Thoracic aorta (tissue), 2 donors: Measurements from ENCODE around the gene PAK5. TPM values are rescaled to one million over a fixed set of nuclear protein-coding genes. Genes with fewer than 3 reads are reported as not detected.

ENCODE experiments used
- ATAC-seq: fragments of 150-250 bp; one replicate; pipeline ENCODE4 v1.8.0; 2017; ENCODE audit warnings: low read depth; ENCODE audit not compliant: insufficient number of reproducible peaks, low FRiP score
- DNase-seq: peaks from one replicate; pipeline ENCODE4 v3.0.0-alpha.2; 2020; ENCODE audit warnings: low spot score
- H3K27ac ChIP-seq, 2 donors: fragments of 200-600 bp; sonication (generic); 1 replicate in 1 of 2; 2 replicates in 1 of 2; pipeline ENCODE4 v1.5.1; 2016; ENCODE audit warnings: mild to moderate bottlenecking in 2 of 2, moderate library complexity in 2 of 2
- H3K27me3 ChIP-seq: fragments of 200-600 bp; sonication (generic); replicated peaks from 2 replicates; pipeline ENCODE4 v1.6.0; 2016; ENCODE audit warnings: mild to moderate bottlenecking; ENCODE audit not compliant: insufficient read depth
- H3K36me3 ChIP-seq: fragments of 200-600 bp; sonication (generic); one replicate; pipeline ENCODE4 v1.5.1; 2016
- H3K4me1 ChIP-seq, 2 donors: fragments of 200-600 bp; sonication (generic); 1 replicate in 1 of 2; 2 replicates in 1 of 2; pipeline versions ENCODE4 v1.5.1 to v1.6.0; 2016; ENCODE audit warnings: low read depth in 2 of 2, mild to moderate bottlenecking in 1 of 2; ENCODE audit not compliant: control insufficient read depth in 1 of 2
- H3K4me3 ChIP-seq: fragments of 200-600 bp; sonication (generic); 2 replicates; pipeline ENCODE4 v1.5.1; 2016; ENCODE audit warnings: mild to moderate bottlenecking
- H3K9me3 ChIP-seq: fragments of 200-600 bp; sonication (generic); 2 replicates; pipeline ENCODE4 v1.5.1; 2016
- CTCF ChIP-seq: fragments of 200-600 bp; sonication (generic); IDR thresholded peaks from one replicate; pipeline ENCODE4 v1.5.1; 2019; ENCODE audit warnings: antibody characterized with exemption
- total RNA-seq, 2 donors: library from RNA; depleted of rRNA; stranded (reverse); fragments of >200 nt; gene quantifications; one replicate each; pipeline versions ENCODE4 v1.1.0 to v1.2.3, GENCODE V29; 2016

The PAK5 gene
- not detected for total RNA-seq

- no peaks in the 10 kb centered on the region for H3K27me3 ChIP-seq
- H3K9me3 ChIP-seq: no peaks in the 10 kb centered on the region
- peak within 1 kb of the TSS; percentile 68 for H3K4me3 ChIP-seq
- no peak for ATAC-seq
- TF ChIP-seq CTCF: no peak
- no peaks in the 10 kb centered on the region for H3K36me3 ChIP-seq
- H3K4me1 ChIP-seq: peaks cover 0 to 4% of the 10 kb centered on the region in 2 donors
- no peak within 1 kb of the TSS for H3K27ac ChIP-seq
- peak; percentile 5 for DNase-seq
Measured at GRCh38 chr20:9838378-9839295, at the start of gene PAK5. Gene PAK5, minus strand, starts transcription at chr20:9839076. Its CDS starts 194,748 bp downstream, at chr20:9644328.

DNA sequence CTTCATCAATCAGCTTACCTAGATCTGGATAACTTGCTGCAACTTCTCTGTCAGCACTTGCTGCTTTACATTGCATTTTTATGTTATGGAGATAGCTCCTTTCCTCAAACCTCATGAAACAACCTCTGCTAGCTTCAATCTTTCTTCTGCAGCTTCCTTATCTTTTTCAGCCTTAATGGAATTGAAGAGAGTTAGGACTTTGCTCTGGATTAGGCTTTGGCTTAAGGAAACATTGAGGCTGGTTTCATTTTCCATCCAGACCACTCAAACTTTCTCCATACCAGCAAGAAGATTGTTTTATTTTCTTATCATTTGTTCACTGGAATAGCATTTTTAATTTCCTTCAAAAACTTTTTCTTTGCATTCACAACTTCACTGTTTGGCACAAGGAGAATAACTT is 48.8 kb upstream of the PAK5 start:
- no peak overlapping the region for H3K27ac ChIP-seq
- no peaks in the 10 kb centered on the region for H3K9me3 ChIP-seq
- no peak for TF ChIP-seq CTCF
- no peaks in the 10 kb centered on the region for H3K36me3 ChIP-seq
- DNase-seq: no peak
- ATAC-seq: no peak
- H3K27me3 ChIP-seq: no peaks in the 10 kb centered on the region
- H3K4me3 ChIP-seq: no peak overlapping the region
- H3K4me1 ChIP-seq: no peaks in the 10 kb centered on the region

DNA sequence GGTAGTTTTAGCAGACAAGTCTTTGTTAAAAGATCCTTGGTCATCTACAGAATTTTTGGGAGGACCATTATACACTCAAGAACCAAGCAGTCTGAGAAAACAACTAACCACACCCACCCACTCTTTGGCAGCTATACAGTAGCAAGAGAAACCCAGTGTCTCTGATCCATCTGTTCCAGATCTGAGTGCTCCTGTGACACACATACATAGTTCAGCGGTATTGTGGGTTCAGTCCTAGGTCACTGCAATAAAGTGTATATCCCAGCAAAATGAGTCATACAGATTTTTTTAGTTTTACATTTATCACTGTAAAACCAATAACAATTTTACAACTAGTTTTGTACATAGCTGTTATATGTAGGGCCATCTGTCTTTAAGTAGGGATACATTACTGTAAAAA is 47.4 kb upstream of the PAK5 start:
- Histone ChIP-seq H3K4me1 (no peaks in the 10 kb centered on the region), H3K36me3 (no peaks in the 10 kb centered on the region), H3K4me3 (no peak overlapping the region), H3K27me3 (no peaks in the 10 kb centered on the region), H3K9me3 (no peaks in the 10 kb centered on the region), H3K27ac (no peak overlapping the region)
- no peak for TF ChIP-seq CTCF
- no peak for ATAC-seq
- no peak for DNase-seq

- TF ChIP-seq CTCF: no peak
- H3K4me3 ChIP-seq: no peak overlapping the region
- ATAC-seq (no peak), DNase-seq (no peak)
- H3K4me1 ChIP-seq: no peaks in the 10 kb centered on the region
- H3K36me3 ChIP-seq: no peaks in the 10 kb centered on the region
- H3K9me3 ChIP-seq: no peaks in the 10 kb centered on the region
- H3K27ac ChIP-seq: no peak overlapping the region
- no peaks in the 10 kb centered on the region for H3K27me3 ChIP-seq
Measured at GRCh38 chr20:9884666-9885065, 45.8 kb upstream of the PAK5 start.

DNA sequence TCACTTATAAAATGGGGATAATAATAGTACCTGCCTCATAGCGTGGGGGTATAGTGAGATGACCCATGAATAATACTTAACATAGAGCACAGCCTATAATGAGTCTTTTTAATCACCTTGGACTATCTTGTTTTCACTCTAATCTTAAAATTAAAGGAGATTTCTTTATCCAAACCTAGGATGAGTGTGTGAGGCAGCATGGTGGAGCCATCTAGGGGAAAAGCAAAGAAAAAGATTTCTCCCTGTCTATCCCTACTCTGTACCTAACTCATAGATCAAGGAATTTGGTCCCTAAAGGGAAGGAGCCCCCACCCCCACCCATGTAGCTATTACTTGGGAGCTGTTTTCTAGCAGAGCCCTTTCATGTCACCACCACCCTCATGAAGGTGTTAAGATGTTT is 45.2 kb upstream of the PAK5 start:
- no peak for TF ChIP-seq CTCF
- H3K9me3 ChIP-seq: no peaks in the 10 kb centered on the region

More for the DNA sequence above, 45.2 kb upstream of the PAK5 start:
- Histone ChIP-seq H3K27me3 (no peaks in the 10 kb centered on the region), H3K36me3 (no peaks in the 10 kb centered on the region), H3K27ac (no peak overlapping the region), H3K4me3 (no peak overlapping the region), H3K4me1 (no peaks in the 10 kb centered on the region)
- no peak for ATAC-seq
- DNase-seq: no peak
